K562 (cell line): ENCODE data around the gene WFDC6. TPM values are rescaled to one million over a fixed set of nuclear protein-coding genes. Genes with fewer than 3 reads are reported as not detected.

ENCODE experiments used
- EP300 ChIP-seq: IDR thresholded peaks from 2 replicates; pipeline ENCODE4 v1.6.1; 2012; ENCODE audit warnings: low read length, improper control_type of control experiment
- FOSL1 ChIP-seq: fragments of 200-800 bp; sonication (Bioruptor generic); conservative IDR thresholded peaks from 2 replicates; pipeline ENCODE4 v1.6.1; 2016; ENCODE audit warnings: missing genetic modification characterization, missing compliant biosample characterization
- PPARD ChIP-seq: fragments of 250-450 bp; sonication (Bioruptor Pico); IDR thresholded peaks from 2 replicates; pipeline ENCODE4 v1.8.0; 2022; ENCODE audit warnings: inconsistent platforms, mild to moderate bottlenecking, moderate library complexity
- ZNF253 ChIP-seq: fragments of 250-450 bp; sonication (Bioruptor Pico); conservative IDR thresholded peaks from 2 replicates; pipeline ENCODE4 v1.6.1; 2021; ENCODE audit warnings: mild to moderate bottlenecking
- ZNF717 ChIP-seq: fragments of 250-450 bp; sonication (Bioruptor Pico); IDR thresholded peaks from 2 replicates; pipeline ENCODE4 v1.5.0; 2021
- ZNF75A ChIP-seq: fragments of 450-650 bp; formaldehyde crosslinking; IDR thresholded peaks from 2 replicates; pipeline ENCODE4 v1.4.0; 2020; ENCODE audit warnings: mild to moderate bottlenecking
- polyA plus RNA-seq, 8 experiments: library from polyadenylated mRNA; depleted of rRNA in 4 of 8; stranded (reverse) in 5 of 8; unstranded in 3 of 8; fragments of >200 nt; fragmentation: Nextera tagmentation in 2 of 8; fragmentation: Illumina TruSeq in 1 of 8; extraction: Ambion mirVana in 2 of 8; extraction: Trizol in 1 of 8; gene quantifications; 2 replicates each; pipeline versions ENCODE4 v1.2.1 to v1.2.3, GENCODE V29; 2011 to 2014; ENCODE audit warnings: inconsistent platforms in 1 of 8, missing spikeins in 1 of 8
- total RNA-seq, 7 experiments: library from RNA; depleted of rRNA in 6 of 7; stranded (reverse); fragments of >200 nt in 6 of 7; fragmentation: Illumina TruSeq in 2 of 7; extraction: Trizol in 2 of 7; gene quantifications; 2 replicates each; pipeline versions ENCODE4 v1.2.1 to v1.2.3, GENCODE V29; 2011 to 2021; ENCODE audit warnings: low replicate concordance in 1 of 7
- TF ChIP-seq, protein P1 (sequence below), 2 experiments: fragments of 450-650 bp; formaldehyde crosslinking in 1 of 2; IDR thresholded peaks; 2 replicates each; pipeline versions ENCODE4 v1.4.0 to v1.6.1; 2014 to 2020; ENCODE audit warnings: mild to moderate bottlenecking in 2 of 2, borderline replicate concordance in 1 of 2, low read depth in 1 of 2
- TF ChIP-seq, protein P2 (sequence below): fragments of 450-650 bp; formaldehyde crosslinking; IDR thresholded peaks from 2 replicates; pipeline ENCODE4 v1.4.0; 2020; ENCODE audit warnings: mild to moderate bottlenecking
- TF ChIP-seq, protein P3 (sequence below), 2 experiments: fragments of 450-650 bp; IDR thresholded peaks; 2 replicates each; pipeline ENCODE4 v1.6.1; 2016; ENCODE audit warnings: mild to moderate bottlenecking in 2 of 2, borderline replicate concordance in 1 of 2, low read depth in 1 of 2, moderate library complexity in 1 of 2

The WFDC6 gene
- total and polyA plus RNA-seq, 9 of the 15 experiments (the other 6 are each of a cell fraction or from before 2014, with no cell fraction given) = not detected

DNA sequence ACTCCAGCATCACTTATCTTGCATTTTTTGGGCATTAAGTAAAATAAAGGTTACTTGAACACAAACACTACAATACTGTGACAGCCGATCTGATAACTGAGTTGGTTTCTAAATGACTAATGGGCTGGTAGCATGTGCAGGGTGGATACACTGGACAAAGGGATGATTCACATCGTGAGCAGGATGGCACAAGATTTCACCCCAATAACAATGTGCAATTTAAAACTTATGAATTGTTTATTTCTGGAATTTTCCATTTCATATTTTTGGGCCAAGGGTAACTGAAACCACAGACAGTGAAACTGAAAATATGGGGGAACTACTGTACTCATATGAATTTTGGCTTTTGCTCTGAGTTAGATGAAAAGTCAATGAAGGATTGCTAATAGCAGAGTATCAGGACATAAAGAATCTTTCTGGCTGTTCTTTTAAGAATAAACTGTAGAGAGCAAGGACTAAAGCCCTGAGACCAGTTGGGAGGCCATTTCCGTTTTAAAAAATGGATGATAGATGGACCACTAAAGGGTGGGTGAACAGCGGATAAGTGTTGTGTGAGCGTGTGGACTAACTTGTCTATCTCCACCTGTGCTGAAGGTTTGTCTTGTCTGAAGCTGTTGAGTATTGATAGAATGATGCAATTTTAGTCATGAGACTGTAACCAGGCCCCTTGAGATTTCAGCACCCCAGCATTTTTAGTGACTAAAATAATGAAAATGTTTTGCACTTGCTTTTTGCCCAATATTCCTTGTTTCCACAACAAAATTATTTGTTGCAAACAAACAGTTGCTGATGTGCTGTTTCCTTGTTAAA, 32.1 kb downstream of the WFDC6 start (continued):
- TF ChIP-seq, protein P1, sequence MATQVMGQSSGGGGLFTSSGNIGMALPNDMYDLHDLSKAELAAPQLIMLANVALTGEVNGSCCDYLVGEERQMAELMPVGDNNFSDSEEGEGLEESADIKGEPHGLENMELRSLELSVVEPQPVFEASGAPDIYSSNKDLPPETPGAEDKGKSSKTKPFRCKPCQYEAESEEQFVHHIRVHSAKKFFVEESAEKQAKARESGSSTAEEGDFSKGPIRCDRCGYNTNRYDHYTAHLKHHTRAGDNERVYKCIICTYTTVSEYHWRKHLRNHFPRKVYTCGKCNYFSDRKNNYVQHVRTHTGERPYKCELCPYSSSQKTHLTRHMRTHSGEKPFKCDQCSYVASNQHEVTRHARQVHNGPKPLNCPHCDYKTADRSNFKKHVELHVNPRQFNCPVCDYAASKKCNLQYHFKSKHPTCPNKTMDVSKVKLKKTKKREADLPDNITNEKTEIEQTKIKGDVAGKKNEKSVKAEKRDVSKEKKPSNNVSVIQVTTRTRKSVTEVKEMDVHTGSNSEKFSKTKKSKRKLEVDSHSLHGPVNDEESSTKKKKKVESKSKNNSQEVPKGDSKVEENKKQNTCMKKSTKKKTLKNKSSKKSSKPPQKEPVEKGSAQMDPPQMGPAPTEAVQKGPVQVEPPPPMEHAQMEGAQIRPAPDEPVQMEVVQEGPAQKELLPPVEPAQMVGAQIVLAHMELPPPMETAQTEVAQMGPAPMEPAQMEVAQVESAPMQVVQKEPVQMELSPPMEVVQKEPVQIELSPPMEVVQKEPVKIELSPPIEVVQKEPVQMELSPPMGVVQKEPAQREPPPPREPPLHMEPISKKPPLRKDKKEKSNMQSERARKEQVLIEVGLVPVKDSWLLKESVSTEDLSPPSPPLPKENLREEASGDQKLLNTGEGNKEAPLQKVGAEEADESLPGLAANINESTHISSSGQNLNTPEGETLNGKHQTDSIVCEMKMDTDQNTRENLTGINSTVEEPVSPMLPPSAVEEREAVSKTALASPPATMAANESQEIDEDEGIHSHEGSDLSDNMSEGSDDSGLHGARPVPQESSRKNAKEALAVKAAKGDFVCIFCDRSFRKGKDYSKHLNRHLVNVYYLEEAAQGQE (IDR thresholded peaks at IDR 0.05; ENCODE audit: borderline replicate concordance) = no peak
- TF ChIP-seq, protein P1 (CRISPR knock-in tag; IDR thresholded peaks at IDR 0.05; ENCODE audit: low read depth) = no peak
- peak; percentile 73 for TF ChIP-seq FOSL1 (tag)
- no peak for TF ChIP-seq PPARD (CRISPR knock-in tag)
- TF ChIP-seq ZNF253 = no peak
- TF ChIP-seq, protein P2, sequence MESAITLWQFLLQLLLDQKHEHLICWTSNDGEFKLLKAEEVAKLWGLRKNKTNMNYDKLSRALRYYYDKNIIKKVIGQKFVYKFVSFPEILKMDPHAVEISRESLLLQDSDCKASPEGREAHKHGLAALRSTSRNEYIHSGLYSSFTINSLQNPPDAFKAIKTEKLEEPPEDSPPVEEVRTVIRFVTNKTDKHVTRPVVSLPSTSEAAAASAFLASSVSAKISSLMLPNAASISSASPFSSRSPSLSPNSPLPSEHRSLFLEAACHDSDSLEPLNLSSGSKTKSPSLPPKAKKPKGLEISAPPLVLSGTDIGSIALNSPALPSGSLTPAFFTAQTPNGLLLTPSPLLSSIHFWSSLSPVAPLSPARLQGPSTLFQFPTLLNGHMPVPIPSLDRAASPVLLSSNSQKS (CRISPR knock-in tag) = no peak
- TF ChIP-seq, protein P3, sequence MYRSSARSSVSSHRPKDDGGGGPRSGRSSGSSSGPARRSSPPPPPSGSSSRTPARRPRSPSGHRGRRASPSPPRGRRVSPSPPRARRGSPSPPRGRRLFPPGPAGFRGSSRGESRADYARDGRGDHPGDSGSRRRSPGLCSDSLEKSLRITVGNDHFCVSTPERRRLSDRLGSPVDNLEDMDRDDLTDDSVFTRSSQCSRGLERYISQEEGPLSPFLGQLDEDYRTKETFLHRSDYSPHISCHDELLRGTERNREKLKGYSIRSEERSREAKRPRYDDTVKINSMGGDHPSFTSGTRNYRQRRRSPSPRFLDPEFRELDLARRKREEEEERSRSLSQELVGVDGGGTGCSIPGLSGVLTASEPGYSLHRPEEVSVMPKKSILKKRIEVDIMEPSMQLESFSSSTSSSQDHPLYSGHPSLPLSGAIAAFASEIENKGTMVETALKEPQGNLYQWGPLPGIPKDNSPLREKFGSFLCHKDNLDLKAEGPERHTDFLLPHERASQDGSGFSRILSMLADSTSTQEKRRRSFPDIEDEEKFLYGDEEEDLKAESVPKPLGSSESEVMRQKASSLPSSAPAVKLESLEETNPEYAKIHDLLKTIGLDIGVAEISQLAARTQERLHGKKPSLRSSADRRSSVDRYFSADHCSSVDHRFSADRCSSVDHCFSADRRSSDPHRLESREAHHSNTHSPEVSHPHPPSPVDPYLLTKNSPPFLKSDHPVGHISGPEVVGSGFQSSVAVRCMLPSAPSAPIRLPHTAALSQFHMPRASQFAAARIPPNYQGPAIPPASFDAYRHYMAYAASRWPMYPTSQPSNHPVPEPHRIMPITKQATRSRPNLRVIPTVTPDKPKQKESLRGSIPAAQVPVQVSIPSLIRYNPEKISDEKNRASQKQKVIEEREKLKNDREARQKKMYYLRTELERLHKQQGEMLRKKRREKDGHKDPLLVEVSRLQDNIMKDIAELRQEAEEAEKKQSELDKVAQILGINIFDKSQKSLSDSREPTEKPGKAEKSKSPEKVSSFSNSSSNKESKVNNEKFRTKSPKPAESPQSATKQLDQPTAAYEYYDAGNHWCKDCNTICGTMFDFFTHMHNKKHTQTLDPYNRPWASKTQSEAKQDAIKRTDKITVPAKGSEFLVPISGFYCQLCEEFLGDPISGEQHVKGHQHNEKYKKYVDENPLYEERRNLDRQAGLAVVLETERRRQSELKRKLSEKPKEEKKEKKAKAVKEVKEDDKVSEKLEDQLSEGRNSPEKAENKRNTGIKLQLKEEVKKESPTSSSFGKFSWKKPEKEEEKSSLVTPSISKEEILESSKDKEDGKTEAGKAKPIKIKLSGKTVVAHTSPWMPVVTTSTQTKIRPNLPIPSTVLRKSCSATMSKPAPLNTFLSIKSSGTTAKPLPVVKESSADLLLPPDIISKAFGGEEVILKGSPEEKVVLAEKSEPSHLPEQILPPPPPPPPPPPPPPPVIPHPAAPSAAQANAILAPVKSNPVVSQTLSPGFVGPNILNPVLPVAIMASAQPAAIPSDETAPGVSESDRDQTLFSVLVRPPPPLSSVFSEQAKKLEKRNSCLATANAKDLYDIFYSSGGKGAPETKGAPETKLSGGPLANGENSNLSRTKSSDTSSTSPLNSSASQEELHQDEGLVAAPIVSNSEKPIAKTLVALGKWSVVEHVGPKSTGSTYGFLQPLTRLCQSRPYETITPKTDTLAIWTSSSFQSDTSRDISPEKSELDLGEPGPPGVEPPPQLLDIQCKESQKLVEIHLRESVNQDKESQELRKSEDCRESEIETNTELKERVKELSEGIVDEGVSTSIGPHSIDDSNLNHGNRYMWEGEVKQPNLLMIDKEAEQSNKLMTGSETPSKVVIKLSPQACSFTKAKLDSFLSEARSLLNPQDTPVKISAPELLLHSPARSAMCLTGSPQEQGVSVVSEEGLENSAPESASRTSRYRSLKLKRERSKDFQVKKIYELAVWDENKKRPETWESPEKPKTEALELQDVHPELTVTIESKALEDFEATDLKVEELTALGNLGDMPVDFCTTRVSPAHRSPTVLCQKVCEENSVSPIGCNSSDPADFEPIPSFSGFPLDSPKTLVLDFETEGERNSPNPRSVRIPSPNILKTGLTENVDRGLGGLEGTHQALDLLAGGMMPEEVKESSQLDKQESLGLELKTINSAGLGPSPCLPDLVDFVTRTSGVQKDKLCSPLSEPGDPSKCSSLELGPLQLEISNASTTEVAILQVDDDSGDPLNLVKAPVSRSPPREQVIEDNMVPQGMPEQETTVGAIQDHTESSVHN (IDR thresholded peaks at IDR 0.05; ENCODE audit: borderline replicate concordance in 1 of 2, low read depth in 1 of 2) = no peak
- no peak for TF ChIP-seq ZNF75A (CRISPR knock-in tag)
- TF ChIP-seq EP300 = peak; percentile 41; the same call in 1 of the 2 replicates
- no peak for TF ChIP-seq ZNF717 (CRISPR knock-in tag)
